Choroid plexus epithelial cell (primary cell): ENCODE data around the gene CHST15.

Experiments used
- DNase-seq: peaks from one replicate; pipeline ENCODE4 v3.0.0-alpha.2; 2010; ENCODE audit warnings: low read depth
- H3K4me3 ChIP-seq: 2 replicates; pipeline ENCODE4 v1.5.1; 2011; ENCODE audit warnings: low read depth, mild to moderate bottlenecking, control low read depth, low read length, moderate library complexity
- TF ChIP-seq, protein P1 (sequence below): conservative IDR thresholded peaks from 2 replicates; pipeline ENCODE4 v1.5.1; 2011; ENCODE audit warnings: low read depth, mild to moderate bottlenecking, control low read depth, inconsistent platforms, low read length, moderate library complexity

Gene CHST15

DNA sequence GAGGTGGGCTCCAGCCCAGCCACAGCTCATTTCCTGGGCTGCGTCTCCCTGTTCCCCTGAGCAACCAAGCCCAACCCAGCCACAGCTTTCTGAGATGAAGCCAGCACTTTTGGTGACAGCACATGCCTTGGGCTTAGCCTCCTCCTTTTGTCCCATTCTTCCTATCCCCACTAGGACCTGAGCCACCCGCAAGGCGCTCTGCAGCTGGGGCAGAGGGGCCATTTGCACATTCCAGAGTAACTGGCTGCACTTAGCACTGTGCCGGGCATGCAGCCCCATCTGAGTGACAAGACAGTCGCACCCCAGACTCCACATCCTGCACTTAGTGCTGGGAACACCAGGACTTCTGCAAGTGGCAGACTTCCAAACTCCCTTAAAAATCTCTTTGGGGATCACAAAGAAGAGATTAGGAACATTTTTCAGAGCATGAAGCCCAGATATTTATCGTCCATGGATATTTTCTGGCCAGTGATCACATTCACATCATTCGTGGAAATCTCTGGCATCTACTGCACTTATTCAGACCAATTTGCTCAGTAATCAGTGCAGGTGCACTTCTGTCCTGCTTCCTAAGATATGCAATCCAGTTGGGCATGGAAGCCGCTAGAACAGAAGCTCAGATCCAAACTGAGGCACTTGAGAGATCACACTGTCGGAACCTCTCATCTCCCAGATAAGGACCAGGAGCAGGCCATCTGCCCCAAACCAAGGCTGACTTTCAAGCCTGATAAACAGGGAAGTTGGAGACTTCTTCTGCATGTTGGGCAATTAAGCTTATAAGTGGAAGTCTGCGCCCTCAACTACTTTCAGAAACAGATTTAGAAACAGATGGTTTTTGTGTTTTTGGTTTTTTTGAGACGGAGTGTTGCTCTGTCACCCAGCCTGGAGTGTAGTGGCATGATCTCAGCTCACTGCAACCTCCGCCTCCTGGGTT lies 26.4 kb downstream of the CHST15 start:
- no peak overlapping the region for H3K4me3 ChIP-seq
- no peak for DNase-seq
- TF ChIP-seq, protein P1, sequence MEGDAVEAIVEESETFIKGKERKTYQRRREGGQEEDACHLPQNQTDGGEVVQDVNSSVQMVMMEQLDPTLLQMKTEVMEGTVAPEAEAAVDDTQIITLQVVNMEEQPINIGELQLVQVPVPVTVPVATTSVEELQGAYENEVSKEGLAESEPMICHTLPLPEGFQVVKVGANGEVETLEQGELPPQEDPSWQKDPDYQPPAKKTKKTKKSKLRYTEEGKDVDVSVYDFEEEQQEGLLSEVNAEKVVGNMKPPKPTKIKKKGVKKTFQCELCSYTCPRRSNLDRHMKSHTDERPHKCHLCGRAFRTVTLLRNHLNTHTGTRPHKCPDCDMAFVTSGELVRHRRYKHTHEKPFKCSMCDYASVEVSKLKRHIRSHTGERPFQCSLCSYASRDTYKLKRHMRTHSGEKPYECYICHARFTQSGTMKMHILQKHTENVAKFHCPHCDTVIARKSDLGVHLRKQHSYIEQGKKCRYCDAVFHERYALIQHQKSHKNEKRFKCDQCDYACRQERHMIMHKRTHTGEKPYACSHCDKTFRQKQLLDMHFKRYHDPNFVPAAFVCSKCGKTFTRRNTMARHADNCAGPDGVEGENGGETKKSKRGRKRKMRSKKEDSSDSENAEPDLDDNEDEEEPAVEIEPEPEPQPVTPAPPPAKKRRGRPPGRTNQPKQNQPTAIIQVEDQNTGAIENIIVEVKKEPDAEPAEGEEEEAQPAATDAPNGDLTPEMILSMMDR = no peak

DNA sequence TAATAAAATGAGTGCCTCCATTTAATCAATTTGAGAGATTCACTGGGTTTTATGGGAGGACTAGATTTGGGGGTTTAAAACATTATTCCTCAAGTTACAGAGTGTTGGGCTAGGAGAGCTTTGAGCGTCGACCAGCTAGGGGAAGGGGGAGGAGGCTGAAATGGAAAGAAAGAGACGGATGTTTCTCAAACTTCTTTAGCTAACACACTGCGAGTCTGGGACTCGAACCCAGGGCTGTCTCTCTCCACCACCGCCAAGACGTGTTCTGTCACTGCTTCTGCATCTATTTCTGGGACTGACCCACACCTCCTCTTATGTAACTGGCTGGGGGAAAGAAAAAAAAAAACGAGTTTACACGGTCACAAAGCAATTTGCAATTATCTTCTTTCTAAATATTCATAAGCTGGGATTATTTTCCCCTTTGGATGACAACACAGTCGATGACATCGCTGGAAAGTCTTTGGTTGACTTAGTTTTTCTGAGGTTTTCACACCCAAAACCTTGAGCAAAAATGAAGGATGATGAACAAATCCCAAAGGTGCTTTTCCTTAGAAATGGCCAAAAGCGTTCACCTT lies 27.2 kb downstream of the CHST15 start:
- no peak overlapping the region for H3K4me3 ChIP-seq
- DNase-seq = no peak
- TF ChIP-seq, protein P1 = no peak

DNA sequence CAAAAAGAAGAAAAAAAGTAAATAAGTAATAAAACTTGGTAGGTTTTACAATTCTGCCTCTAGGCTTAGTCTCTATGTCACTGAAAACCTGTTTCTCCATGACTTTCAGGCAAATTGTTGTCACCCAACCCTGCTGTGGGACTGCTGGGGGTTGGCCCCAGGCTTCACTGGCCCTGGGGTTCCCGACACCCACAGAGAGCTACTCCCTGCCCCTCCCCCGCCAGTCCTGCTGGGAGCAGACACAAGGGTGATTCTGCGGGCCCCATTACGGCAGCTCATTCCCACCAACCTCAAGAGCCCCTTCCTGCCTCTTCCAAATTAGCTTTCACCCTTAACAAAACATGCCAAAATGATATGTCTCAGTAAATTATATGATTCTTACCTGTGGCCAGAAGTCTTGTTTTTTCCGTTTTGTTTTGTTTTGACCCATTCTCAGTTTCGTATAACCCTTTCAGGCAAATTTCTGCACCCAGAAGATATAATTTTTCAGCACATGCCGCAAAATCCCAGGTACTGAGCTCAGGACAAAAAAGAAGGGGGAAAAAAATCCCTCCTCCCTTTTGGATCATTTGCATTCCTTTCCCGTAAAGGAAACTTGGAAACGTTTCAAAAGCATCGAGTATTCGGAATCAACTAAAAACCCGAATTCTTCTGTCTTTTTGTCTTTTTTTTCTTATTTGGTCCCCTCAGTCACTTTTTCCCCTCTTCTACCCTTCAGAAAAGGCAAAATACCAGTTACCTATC lies 27.8 kb downstream of the CHST15 start:
- no peak for DNase-seq
- TF ChIP-seq, protein P1 = no peak
- no peak overlapping the region for H3K4me3 ChIP-seq

DNA sequence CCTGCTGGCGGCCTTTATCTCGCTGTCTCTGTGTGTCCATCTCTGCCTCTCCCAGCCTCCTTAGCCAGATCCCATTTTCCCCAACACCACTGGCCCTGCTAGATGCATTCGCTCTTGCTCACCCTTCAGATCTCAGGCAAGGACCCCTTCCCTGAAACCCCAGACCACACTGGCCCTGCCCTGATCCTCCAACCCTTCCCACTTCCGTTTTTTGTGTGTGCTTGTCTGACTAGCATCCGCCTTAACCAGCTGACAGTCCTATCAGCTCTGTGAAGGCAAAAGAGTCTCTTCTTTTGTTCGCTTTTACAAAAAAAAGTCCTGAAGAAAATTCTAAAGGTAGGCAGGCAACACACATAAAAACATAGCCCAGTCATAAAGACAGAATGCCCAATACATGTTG lies 28.7 kb downstream of the CHST15 start:
- DNase-seq = no peak
- no peak overlapping the region for H3K4me3 ChIP-seq
- TF ChIP-seq, protein P1 = no peak

DNA sequence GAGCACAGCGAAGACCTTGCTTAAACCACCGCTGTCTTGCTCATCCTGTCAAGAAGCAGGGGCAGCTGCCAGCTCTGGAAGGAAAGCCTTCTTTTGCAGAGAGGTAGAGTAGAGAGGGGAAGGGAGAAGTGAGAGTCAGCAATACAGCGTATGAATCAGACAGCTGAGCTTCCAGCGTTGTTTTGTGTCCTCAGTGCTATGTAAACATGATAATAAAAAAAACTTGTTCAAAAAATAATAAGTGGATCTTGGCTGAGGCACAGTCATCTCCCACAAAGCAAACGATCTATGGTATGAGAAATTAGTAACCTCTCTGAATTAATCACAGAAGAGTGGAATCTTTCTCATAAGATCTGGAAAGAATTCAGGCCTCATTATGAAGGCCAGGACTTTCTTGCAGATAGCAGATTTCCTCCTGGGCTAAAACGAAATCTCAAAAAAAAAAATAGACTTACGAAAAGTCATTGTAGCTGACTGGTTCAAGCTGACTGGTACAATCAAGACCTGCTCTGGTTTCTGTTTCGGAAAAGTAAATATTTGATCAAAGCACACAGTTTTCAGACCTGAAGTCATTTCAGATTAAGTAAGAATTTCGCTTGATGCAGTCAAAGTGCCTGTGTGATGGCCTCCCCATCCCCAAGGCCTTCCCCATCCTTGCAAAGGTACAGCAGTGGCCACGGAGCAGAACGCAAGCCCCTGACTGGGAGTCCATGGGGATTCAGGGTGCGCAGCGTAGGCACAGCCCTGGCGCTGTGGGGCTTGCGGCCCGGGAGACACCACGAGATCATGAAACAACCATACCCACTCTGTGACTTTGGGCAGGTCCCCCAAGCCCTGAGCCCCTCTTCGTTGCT lies 29.4 kb downstream of the CHST15 start:
- DNase-seq = peak; percentile 86
- no peak overlapping the region for H3K4me3 ChIP-seq

DNA sequence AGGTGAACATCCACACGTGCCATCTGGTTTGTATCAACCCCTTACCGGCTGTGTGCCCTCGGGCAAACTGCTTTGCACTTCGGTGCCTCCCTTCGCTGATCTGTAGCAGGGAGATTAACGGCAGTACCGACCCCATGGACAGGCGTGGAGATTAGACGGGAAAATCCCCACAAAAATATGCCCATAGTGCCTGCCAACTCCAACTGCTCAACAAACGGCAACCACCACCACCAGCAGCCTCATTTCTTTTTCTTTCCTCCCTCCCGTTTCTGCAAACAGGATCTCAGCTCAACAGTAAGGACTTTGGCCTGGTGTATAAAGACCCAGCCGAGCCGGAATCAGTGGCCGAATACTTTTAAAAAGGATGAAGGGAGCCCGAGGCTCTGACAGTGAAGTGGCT lies 31.0 kb downstream of the CHST15 start:
- no peak for DNase-seq
- TF ChIP-seq, protein P1 = no peak
- H3K4me3 ChIP-seq = no peak overlapping the region

More for the DNA sequence above, 29.4 kb downstream of the CHST15 start:
- TF ChIP-seq, protein P1 = no peak
